CD14-positive monocyte (primary cell): ENCODE data around the gene TCEANC2. TPM values are rescaled to one million over a fixed set of nuclear protein-coding genes. Genes with fewer than 3 reads are reported as not detected.

ENCODE experiments used
- DNase-seq, 3 donors: peaks; one replicate each; pipeline ENCODE4 v3.0.0-alpha.2; 2011 to 2022
- H2AFZ ChIP-seq: 2 replicates; pipeline ENCODE4 v1.6.0; 2012; ENCODE audit warnings: mild to moderate bottlenecking, low read depth, low read length, inconsistent platforms; ENCODE audit not compliant: insufficient read depth, poor library complexity, severe bottlenecking
- H3K27ac ChIP-seq, 2 donors: 1 replicate in 1 of 2; 2 replicates in 1 of 2; pipeline ENCODE4 v1.5.1; 2012 to 2013; ENCODE audit warnings: low read length in 2 of 2, control low read depth in 1 of 2, inconsistent platforms in 1 of 2, low read depth in 1 of 2, mild to moderate bottlenecking in 1 of 2
- H3K27me3 ChIP-seq, 2 donors: one replicate each; pipeline versions ENCODE4 v1.6.0 to v1.6.1; 2011 to 2013; ENCODE audit warnings: low read length in 2 of 2; ENCODE audit not compliant: control insufficient read depth in 2 of 2, insufficient read depth in 2 of 2
- H3K36me3 ChIP-seq, 2 donors: replicated peaks in 1 of 2; 1 replicate in 1 of 2; 2 replicates in 1 of 2; pipeline versions ENCODE4 v1.5.1 to v1.6.1; 2012 to 2013; ENCODE audit warnings: low read length in 2 of 2, control low read depth in 1 of 2, inconsistent platforms in 1 of 2, mild to moderate bottlenecking in 1 of 2; ENCODE audit not compliant: insufficient read depth in 2 of 2, control insufficient read depth in 1 of 2
- H3K4me1 ChIP-seq, 2 donors: 1 replicate in 1 of 2; 2 replicates in 1 of 2; pipeline versions ENCODE4 v1.5.1 to v1.6.1; 2012 to 2013; ENCODE audit warnings: low read length in 2 of 2, control low read depth in 1 of 2, inconsistent platforms in 1 of 2, mild to moderate bottlenecking in 1 of 2, moderate library complexity in 1 of 2; ENCODE audit not compliant: insufficient read depth in 2 of 2, control insufficient read depth in 1 of 2
- H3K4me2 ChIP-seq: replicated peaks from 2 replicates; pipeline ENCODE3; 2012; ENCODE audit warnings: low read length, moderate library complexity, mild to moderate bottlenecking; ENCODE audit not compliant: poor library complexity, severe bottlenecking; ENCODE audit errors: extremely low read depth
- H3K4me3 ChIP-seq, 3 experiments: fragments of 200-600 bp in 1 of 3; sonication (generic) in 1 of 3; replicated peaks in 1 of 3; 1 replicate in 2 of 3; 2 replicates in 1 of 3; pipeline ENCODE4 v1.5.1; 2011 to 2013; ENCODE audit warnings: low read length in 3 of 3, mild to moderate bottlenecking in 3 of 3, control low read depth in 2 of 3, low read depth in 2 of 3, inconsistent platforms in 1 of 3, moderate library complexity in 1 of 3
- H3K79me2 ChIP-seq: 2 replicates; pipeline ENCODE4 v1.6.0; 2012; ENCODE audit warnings: mild to moderate bottlenecking, control low read depth, inconsistent platforms, low read length, moderate library complexity; ENCODE audit not compliant: insufficient read depth
- H3K9ac ChIP-seq: 2 replicates; pipeline ENCODE4 v1.6.0; 2017; ENCODE audit warnings: low read length, mild to moderate bottlenecking; ENCODE audit not compliant: insufficient read depth, poor library complexity, severe bottlenecking
- H3K9me3 ChIP-seq, 2 donors: replicated peaks in 1 of 2; 1 replicate in 1 of 2; 2 replicates in 1 of 2; pipeline versions ENCODE4 v1.5.1 to v1.6.1; 2012 to 2013; ENCODE audit warnings: low read length in 2 of 2, control low read depth in 1 of 2; ENCODE audit not compliant: control insufficient read depth in 1 of 2, insufficient read depth in 1 of 2
- H4K20me1 ChIP-seq: 2 replicates; pipeline ENCODE4 v1.6.0; 2012; ENCODE audit warnings: mild to moderate bottlenecking, low read length, control low read depth, moderate library complexity; ENCODE audit not compliant: insufficient read depth
- H3K27ac Mint-ChIP-seq, 7 donors: one replicate each; pipeline ENCODE4 v1.8.0; 2020; ENCODE audit warnings: mild to moderate bottlenecking in 7 of 7, mixed read lengths in 7 of 7, moderate library complexity in 6 of 7, inconsistent platforms in 2 of 7
- H3K27me3 Mint-ChIP-seq, 3 donors: one replicate each; pipeline ENCODE4 v1.8.0; 2021 to 2022; ENCODE audit warnings: low read depth in 3 of 3, mild to moderate bottlenecking in 3 of 3, mixed read lengths in 3 of 3, moderate library complexity in 3 of 3, inconsistent platforms in 1 of 3
- H3K36me3 Mint-ChIP-seq, 2 donors: one replicate each; pipeline ENCODE4 v1.8.0; 2020; ENCODE audit warnings: mixed read lengths in 2 of 2, inconsistent platforms in 1 of 2, mild to moderate bottlenecking in 1 of 2
- H3K4me1 Mint-ChIP-seq: one replicate; pipeline ENCODE4 v1.8.0; 2020; ENCODE audit warnings: mild to moderate bottlenecking, mixed read lengths
- H3K4me3 Mint-ChIP-seq, 2 donors: one replicate each; pipeline ENCODE4 v1.8.0; 2020; ENCODE audit warnings: mild to moderate bottlenecking in 2 of 2, mixed read lengths in 2 of 2, moderate library complexity in 1 of 2
- H3K9me3 Mint-ChIP-seq, 7 donors: one replicate each; pipeline ENCODE4 v1.8.0; 2020 to 2022; ENCODE audit warnings: mixed read lengths in 7 of 7, mild to moderate bottlenecking in 6 of 7, moderate library complexity in 6 of 7, inconsistent platforms in 2 of 7
- CTCF ChIP-seq: fragments of 200-600 bp; IDR thresholded peaks from one replicate; pipeline ENCODE4 v1.8.0; 2022; ENCODE audit warnings: antibody characterized with exemption, mild to moderate bottlenecking
- WGBS: methylation state at CpG from one replicate; pipeline ENCODE4 v1.1.5; 2013; ENCODE audit warnings: missing lambda C conversion rate; ENCODE audit not compliant: insufficient coverage; 5-methylcytosine and 5-hydroxymethylcytosine counted together
- intact Hi-C, 2 donors: fragments of 100-400 bp; cut with micrococcal nuclease; formaldehyde crosslinking; loops; one replicate each; pipeline versions ENCODE4 v1.15.0 to v1.15.1; 2023
- polyA plus RNA-seq, 3 donors: library from polyadenylated mRNA; depleted of rRNA in 1 of 3; unstranded in 2 of 3; stranded (reverse) in 1 of 3; fragments of 300-500 nt in 2 of 3; fragments of >200 nt in 1 of 3; fragmentation: Illumina TruSeq in 2 of 3; gene quantifications; 1 replicate in 2 of 3; 2 replicates in 1 of 3; pipeline ENCODE4 v1.2.3, GENCODE V29; 2012 to 2021

The TCEANC2 gene
- polyA plus RNA-seq, 3 donors, result 3.0 to 6.7 (median 3.8) TPM

GRCh38 chr1:54132495-54132894 lies 79.1 kb downstream of the TCEANC2 start:
- Mint-ChIP-seq H3K4me1 (no peaks in the 10 kb centered on the region), H3K36me3 (no peaks in the 10 kb centered on the region), H3K27me3 (peaks cover 0 to 1% (median 0%) of the 10 kb centered on the region in 3 donors), H3K4me3 (no peak overlapping the region), H3K27ac (no peak overlapping the region), H3K9me3 (peaks cover 0 to 4% (median 0%) of the 10 kb centered on the region in 7 donors)
- no peaks in the 10 kb centered on the region for H3K4me1 ChIP-seq
- H3K4me2 ChIP-seq, result no peak overlapping the region
- DNase-seq, result no peak
- no peak overlapping the region for H2AFZ ChIP-seq
- no peak overlapping the region for H3K4me3 ChIP-seq
- H3K27ac ChIP-seq, result no peak overlapping the region
- H3K9me3 ChIP-seq, result peaks cover 0 to 3% of the 10 kb centered on the region in 2 donors
- H3K36me3 ChIP-seq, result no peaks in the 10 kb centered on the region
- H3K27me3 ChIP-seq, result no peaks in the 10 kb centered on the region
- intact Hi-C loops, result no loop called here
- no peaks in the 10 kb centered on the region for H4K20me1 ChIP-seq
- no CpG with 5 or more reads among the region's 2 CpGs for WGBS
- TF ChIP-seq CTCF, result no peak
- H3K9ac ChIP-seq, result no peak overlapping the region
- no peaks in the 10 kb centered on the region for H3K79me2 ChIP-seq

GRCh38 chr1:54134295-54134694 lies 80.9 kb downstream of the TCEANC2 start:
- H3K4me3 ChIP-seq, result no peak overlapping the region
- no peaks in the 10 kb centered on the region for H3K9me3 ChIP-seq
- no peaks in the 10 kb centered on the region for H3K79me2 ChIP-seq
- no peak overlapping the region for H3K9ac ChIP-seq
- no peaks in the 10 kb centered on the region for H3K4me1 Mint-ChIP-seq
- DNase-seq, result no peak
- no peak overlapping the region for H3K27ac Mint-ChIP-seq
- TF ChIP-seq CTCF, result no peak
- H3K36me3 Mint-ChIP-seq, result no peaks in the 10 kb centered on the region
- WGBS, result 92% methylated on average over 5 of the region's 6 CpGs
- H3K4me1 ChIP-seq, result no peaks in the 10 kb centered on the region
- H4K20me1 ChIP-seq, result no peaks in the 10 kb centered on the region
- peaks cover 0 to under 1% (median 0%) of the 10 kb centered on the region in 7 donors for H3K9me3 Mint-ChIP-seq
- intact Hi-C loops, result no loop called here
- H3K27ac ChIP-seq, result no peak overlapping the region
- H3K4me3 Mint-ChIP-seq, result no peak overlapping the region
- H3K4me2 ChIP-seq, result no peak overlapping the region
- H3K27me3 ChIP-seq, result no peaks in the 10 kb centered on the region
- no peaks in the 10 kb centered on the region for H3K36me3 ChIP-seq
- H2AFZ ChIP-seq, result no peak overlapping the region
- peaks cover 0 to 1% (median 0%) of the 10 kb centered on the region in 3 donors for H3K27me3 Mint-ChIP-seq
